GM18502 (cell line): ENCODE measurements around the gene PKN3.

ENCODE experiments used
- ATAC-seq: cut with Tn5 transposase; IDR thresholded peaks from one replicate; pipeline ENCODE4 v1.9.1; 2021; ENCODE audit warnings: mild to moderate bottlenecking; ENCODE audit not compliant: unreplicated experiment, poor library complexity

Gene PKN3

DNA sequence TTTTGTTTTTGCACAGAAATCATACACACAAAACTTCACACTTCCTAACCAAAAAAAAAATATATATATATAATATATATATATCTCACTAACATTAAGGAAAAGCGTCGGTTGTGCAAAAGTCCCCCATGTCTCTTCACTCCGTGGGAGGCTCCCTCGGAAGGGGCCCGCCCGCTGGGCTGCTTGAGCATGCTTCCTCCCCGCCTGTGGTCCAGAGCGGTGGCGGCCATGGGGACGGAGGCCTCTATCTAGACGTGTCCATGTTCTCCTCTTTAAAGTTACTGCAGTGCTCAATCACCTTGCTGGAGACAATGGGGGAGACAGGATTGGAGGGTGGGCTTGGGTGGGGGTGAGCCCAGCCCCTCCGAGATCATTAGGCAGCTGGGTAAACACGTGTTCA, 28.8 kb downstream of the PKN3 start:
- no peak for ATAC-seq

DNA sequence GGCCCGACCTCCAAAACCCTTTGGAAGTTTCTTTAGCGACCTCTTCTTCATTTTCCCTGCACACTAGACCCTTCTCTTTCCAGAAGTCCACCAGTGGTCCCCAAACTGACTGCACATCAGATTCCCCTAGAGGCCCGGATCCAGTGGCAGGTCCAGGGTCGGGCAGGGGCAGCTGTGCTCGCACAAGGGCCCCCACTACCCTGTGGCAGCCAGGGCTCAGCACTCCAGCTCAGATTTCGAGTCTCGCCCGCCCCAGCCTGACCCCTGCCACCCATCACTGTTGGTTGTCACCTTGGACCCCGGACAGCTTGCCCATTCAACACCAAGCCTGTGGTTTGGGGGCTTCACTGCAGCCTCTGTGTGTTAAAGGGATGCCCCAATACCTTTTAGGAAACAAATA, 29.4 kb downstream of the PKN3 start:
- ATAC-seq, result no peak

GRCh38 chr9:128732576-128732975, 30.3 kb downstream of the PKN3 start:
- ATAC-seq, result no peak

- ATAC-seq, result no peak
Observed at GRCh38 chr9:128733256-128733655, 31.0 kb downstream of the PKN3 start.

GRCh38 chr9:128735373-128735772, 33.1 kb downstream of the PKN3 start:
- no peak for ATAC-seq

- no peak for ATAC-seq
Observed at GRCh38 chr9:128742401-128742800, 40.1 kb downstream of the PKN3 start.

GRCh38 chr9:128743421-128743820, 41.1 kb downstream of the PKN3 start:
- ATAC-seq, result no peak

- ATAC-seq, result no peak
Observed at GRCh38 chr9:128747241-128747640, 44.9 kb downstream of the PKN3 start.

DNA sequence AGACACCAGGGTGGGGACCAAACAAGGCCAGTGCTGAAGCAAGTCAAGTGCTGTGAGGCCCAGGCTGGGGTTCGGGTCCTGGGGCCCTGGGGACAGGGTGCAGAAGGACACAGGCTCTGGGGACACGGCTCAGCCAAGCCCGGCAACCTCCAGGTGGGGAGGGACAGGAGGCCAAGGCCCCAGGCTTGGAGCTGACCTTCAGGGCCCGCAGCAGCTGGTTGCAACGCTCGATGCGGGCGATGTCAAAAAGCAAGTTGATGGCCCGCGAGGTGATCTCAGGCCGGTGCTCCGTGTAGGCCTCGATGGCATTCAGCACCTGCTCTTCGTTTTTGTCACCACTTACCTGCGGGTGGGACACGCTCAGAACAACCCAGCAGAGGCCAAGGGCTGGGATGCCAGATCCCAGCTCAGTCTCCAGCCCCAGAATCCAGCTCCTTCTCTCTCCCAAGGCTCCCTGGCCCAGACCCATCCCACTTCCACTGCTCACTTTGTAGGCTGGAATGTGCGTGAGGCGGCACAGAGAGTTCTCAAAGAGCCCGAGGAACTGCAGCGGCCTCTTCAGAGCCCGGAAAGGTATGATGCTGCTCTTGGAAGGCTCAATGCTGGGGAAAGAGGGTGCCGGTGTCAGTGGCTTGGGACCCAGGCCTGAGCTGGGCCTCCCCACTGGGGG, 48.8 kb downstream of the PKN3 start:
- ATAC-seq, result no peak

DNA sequence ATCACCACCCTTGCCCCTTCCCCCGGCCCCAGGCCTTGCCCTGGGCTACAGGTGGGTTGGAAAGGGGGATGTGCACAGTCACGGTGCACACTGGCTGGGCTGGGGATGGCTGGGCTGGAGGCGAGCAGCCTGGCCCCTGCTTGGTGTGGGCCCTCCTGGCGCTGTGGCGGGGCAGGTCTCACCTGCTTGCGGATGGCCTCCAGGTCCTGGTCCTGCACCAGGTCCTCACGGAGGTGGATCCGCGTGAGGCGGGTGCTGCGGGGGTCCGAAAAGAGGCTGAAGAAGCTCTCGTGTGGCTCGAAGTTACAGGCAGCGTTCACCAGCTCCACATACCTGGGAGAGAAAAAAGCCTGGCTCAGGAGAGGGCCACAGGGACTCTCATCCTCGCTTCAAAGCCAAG, 51.3 kb downstream of the PKN3 start:
- ATAC-seq, result no peak

DNA sequence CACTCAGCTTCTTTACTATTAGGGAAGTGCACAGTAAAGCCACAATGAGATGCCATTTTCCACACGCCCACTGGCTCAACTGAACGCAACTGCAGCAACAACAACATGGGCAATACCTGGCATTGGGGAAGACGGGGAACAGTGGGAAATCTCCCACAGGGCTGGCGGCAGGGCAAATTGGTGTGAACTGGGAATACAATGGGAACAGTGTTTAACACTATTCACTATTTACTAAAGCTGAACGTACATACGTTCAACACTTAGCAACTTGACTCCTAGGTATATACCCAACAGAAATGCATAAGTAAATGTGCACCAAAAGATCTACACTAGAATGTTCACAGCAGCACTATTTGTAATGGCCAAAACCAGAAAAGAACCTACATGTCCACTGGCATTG, 55.3 kb downstream of the PKN3 start:
- ATAC-seq, result no peak

- ATAC-seq, result no peak
Observed at GRCh38 chr9:128762671-128763449, 60.6 kb downstream of the PKN3 start.

- ATAC-seq, result no peak
Observed at GRCh38 chr9:128764361-128764760, 62.1 kb downstream of the PKN3 start.

DNA sequence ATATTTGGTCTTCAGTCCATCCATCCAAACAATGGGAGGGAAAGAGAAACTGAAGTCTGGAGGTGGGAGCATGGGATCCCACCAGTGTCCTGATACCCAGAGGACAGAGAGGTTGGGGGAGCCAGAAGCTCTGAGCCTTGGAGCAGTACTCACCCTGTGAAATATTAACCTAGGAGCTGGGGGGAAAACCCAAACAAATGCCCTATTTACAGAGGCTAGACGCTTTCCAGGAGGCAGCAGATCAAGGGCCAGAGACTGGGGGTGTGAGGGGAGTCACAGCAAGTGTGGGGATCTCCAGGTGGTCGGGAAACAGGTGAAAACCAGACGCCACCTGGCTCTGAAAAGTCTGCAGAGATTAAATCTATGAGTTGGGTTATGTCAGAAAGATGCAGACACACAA, 63.2 kb downstream of the PKN3 start:
- no peak for ATAC-seq

- ATAC-seq, result no peak
Observed at GRCh38 chr9:128768606-128769005, 66.3 kb downstream of the PKN3 start.
